ENCODE data around the gene MTCP1. TPM values are rescaled to one million over a fixed set of nuclear protein-coding genes. Genes with fewer than 3 reads are reported as not detected.

The MTCP1 gene, protein sequence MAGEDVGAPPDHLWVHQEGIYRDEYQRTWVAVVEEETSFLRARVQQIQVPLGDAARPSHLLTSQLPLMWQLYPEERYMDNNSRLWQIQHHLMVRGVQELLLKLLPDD
- 9.2 TPM in 2 replicates for total RNA-seq (2013; cell fraction: nucleolus; rRNA removed)
- total RNA-seq (2014; rRNA removed): 31.6 and 34.3 TPM in 2 replicates
- total RNA-seq (2014; rRNA removed; fragmentation: Illumina TruSeq; extraction: Trizol): 20.6 and 25.6 TPM in 2 replicates
- 29.8 and 43.2 TPM in 2 replicates for total RNA-seq (2021)
- polyA plus RNA-seq (2011; ENCODE audit: low read depth): 19.5 TPM
- polyA plus RNA-seq (2011; rRNA removed): 32.8 and 115 TPM in 2 replicates
- polyA plus RNA-seq (2011; cell fraction: cytosol; rRNA removed): 2.2 and 3.1 TPM in 2 replicates
- polyA plus RNA-seq (2011; cell fraction: nucleus; rRNA removed): 18.3 and 27.0 TPM in 2 replicates
- polyA plus RNA-seq (2012): 37.1 and 39.6 TPM in 2 replicates
- polyA plus RNA-seq (2014; fragmentation: Illumina TruSeq; extraction: Trizol): 25.7 and 48.3 TPM in 2 replicates
- 10 to 100 TPM; 30.2 to 52.9 TPM for polyA plus RNA-seq (2014; fragmentation: Nextera tagmentation; extraction: Ambion mirVana)
- 15.8 and 16.6 TPM in 2 replicates for polyA plus RNA-seq (2014; rRNA removed)
- 10 to 100 TPM; 56.5 to 74.0 TPM for polyA plus RNA-seq (2016; fragmentation: Nextera tagmentation; extraction: Ambion mirVana)
- polyA minus RNA-seq (2011; rRNA and poly(A)+ RNA removed): 9.0 and 10.4 TPM in 2 replicates
- 6.0 and 7.1 TPM in 2 replicates for polyA minus RNA-seq (2011; cell fraction: cytosol; rRNA and poly(A)+ RNA removed)
- polyA minus RNA-seq (2011; cell fraction: nucleus; rRNA and poly(A)+ RNA removed): 6.6 and 8.8 TPM in 2 replicates
- Bru-seq, nascent RNA: percentile 27 among the genes with signal in this experiment
- BruChase-seq, experiment 1, labeled RNA remaining after a 6-hour chase: percentile 14 among the genes with signal in this experiment
- BruChase-seq, experiment 2, labeled RNA remaining after a 2-hour chase: percentile 20 among the genes with signal in this experiment
- long read RNA-seq, experiment 1: 0 reads
- long read RNA-seq, experiment 2, partial matches to known transcripts: 1 of 18 reads
- long read RNA-seq, experiment 2, other reads (novel, unspliced or antisense): 16 of 18 reads

DNA sequence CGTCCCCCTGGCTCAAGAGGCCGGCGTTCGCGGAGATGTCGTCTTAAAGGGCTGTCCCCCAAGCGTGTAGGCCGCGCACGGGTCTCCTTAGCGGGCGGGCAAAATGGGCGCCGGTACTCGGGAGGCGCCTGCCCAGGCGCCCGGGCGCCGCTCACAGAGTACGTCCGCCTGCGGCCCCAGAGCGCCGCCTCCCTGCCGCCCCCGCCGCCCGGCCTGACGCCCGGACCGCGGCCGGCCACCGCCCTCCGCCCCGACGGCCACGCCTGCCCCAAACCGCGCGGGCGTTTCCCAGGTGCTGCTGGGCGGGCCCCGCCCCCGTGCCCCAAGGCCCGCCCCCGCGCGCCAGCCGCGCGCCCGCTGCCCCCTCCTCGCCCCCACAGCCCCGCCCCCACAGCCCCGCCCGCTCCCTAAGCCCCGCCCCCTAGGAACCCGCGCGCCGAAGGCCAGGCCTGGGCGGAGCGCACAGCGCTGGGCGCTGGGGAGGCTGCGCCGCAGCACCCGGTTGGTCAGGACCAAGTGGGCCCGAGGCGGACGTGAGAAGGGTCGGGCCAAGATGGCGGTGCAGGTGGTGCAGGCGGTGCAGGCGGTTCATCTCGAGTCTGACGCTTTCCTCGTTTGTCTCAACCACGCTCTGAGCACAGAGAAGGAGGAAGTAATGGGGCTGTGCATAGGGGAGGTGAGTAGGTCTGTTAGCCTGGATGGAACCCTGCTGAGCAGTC lies at the start of gene MTCP1, which contains the start of the genes BRCC3 and CMC4:
MTCP1 (minus strand) TSS at position 162 of the 719 bp plus-strand sequence. CDS start 5,126 bp downstream, outside the sequence.
BRCC3 (plus strand) TSS at position 534 of the 719 bp plus-strand sequence; CDS start at position 554, 20 bp downstream.
CMC4 (minus strand) TSS at position 162 of the 719 bp plus-strand sequence. CDS start 7,113 bp downstream, outside the sequence.
- peak within 1 kb of the TSS; percentile 67 for H3K4me2 ChIP-seq (ENCODE audit: control insufficient read depth, insufficient read depth)
- SMC1A ChIA-PET (ENCODE audit: uncharacterized antibody, unreplicated experiment): no interaction called here
- 48% methylated on average over 44 of the region's 81 CpGs for WGBS (ENCODE audit: insufficient coverage, insufficient replicate concordance, low lambda C conversion rate, missing lambda C conversion rate)
- RAD21 ChIA-PET (ENCODE audit: unreplicated experiment): interaction anchor here (1.4 kb wide), 1 partner anchor 147 kb away, joined by 3 read pairs; no protein-coding TSS in a partner anchor
- no peaks in the 10 kb centered on the region for H3K4me1 ChIP-seq (ENCODE audit: control insufficient read depth, insufficient read depth, low read length)
- ATAC-seq: peak; percentile 92
- H3K27me3 ChIP-seq (replicated peaks in 1 of 2; ENCODE audit: control insufficient read depth in 2 of 2, insufficient read depth in 2 of 2, low read length in 1 of 2): no peaks in the 10 kb centered on the region
- H3K79me2 ChIP-seq (ENCODE audit: control insufficient read depth, insufficient read depth, low read length): peaks cover 54% of the 10 kb centered on the region
- no TSS peak for BruUV-seq (replicated peaks)
- POLR2A ChIA-PET: interaction anchor here (0.7 to 1.1 kb wide), 2 partner anchors 43 to 44 kb away, joined by 3 read pairs; partner anchors contain the start of gene FUNDC2
- in situ Hi-C loops (cut with MboI) (no loop called here), intact Hi-C loops (cut with micrococcal nuclease; ENCODE audit: unreplicated experiment) (loop anchor here (5.0 kb wide), 2 partner anchors 44 to 146 kb away; partner anchors contain the start of genes FUNDC2 and VBP1)
- no peaks in the 10 kb centered on the region; a peak in 3 of 4 replicates for H3K36me3 ChIP-seq (ENCODE audit: control insufficient read depth in 2 of 2, insufficient read depth in 2 of 2, low read length in 1 of 2)
- no peak for FAIRE-seq
- peak within 1 kb of the TSS; percentile 83 for H3K4me3 ChIP-seq
- no peaks in the 10 kb centered on the region for H4K20me1 ChIP-seq (ENCODE audit: control insufficient read depth, insufficient read depth)
- CTCF ChIA-PET: interaction anchor here (0.7 to 1.4 kb wide), 2 partner anchors 14 to 91 kb away, joined by 3 read pairs; no protein-coding TSS in a partner anchor
- DNase-seq (ENCODE audit: low read depth, low spot score): peak; percentile 35
- peak within 1 kb of the TSS; percentile 87 for H3K9ac ChIP-seq (ENCODE audit: control insufficient read depth, insufficient read depth, low read length)
- no peaks in the 10 kb centered on the region for H3K9me3 ChIP-seq (replicated peaks; ENCODE audit: control insufficient read depth, insufficient read depth, low read length)
- H3K27ac ChIP-seq (ENCODE audit: control insufficient read depth, insufficient read depth): peak within 1 kb of the TSS; percentile 84
- peak within 1 kb of the TSS; percentile 73 for H2AFZ ChIP-seq (ENCODE audit: control insufficient read depth, low read depth, low read length)
- no peak for TF ChIP-seq HDAC6 (IDR thresholded peaks at IDR 0.05; ENCODE audit: unreplicated experiment)
- TF ChIP-seq NR2F1 (conservative IDR thresholded peaks at IDR 0.05): 0 out of 2 replicates have a peak, but pooled peaks have one; percentile 17
- no peak for TF ChIP-seq SIN3A (IDR thresholded peaks at IDR 0.05; ENCODE audit: low read depth, low read length)
- TF ChIP-seq, protein P1, sequence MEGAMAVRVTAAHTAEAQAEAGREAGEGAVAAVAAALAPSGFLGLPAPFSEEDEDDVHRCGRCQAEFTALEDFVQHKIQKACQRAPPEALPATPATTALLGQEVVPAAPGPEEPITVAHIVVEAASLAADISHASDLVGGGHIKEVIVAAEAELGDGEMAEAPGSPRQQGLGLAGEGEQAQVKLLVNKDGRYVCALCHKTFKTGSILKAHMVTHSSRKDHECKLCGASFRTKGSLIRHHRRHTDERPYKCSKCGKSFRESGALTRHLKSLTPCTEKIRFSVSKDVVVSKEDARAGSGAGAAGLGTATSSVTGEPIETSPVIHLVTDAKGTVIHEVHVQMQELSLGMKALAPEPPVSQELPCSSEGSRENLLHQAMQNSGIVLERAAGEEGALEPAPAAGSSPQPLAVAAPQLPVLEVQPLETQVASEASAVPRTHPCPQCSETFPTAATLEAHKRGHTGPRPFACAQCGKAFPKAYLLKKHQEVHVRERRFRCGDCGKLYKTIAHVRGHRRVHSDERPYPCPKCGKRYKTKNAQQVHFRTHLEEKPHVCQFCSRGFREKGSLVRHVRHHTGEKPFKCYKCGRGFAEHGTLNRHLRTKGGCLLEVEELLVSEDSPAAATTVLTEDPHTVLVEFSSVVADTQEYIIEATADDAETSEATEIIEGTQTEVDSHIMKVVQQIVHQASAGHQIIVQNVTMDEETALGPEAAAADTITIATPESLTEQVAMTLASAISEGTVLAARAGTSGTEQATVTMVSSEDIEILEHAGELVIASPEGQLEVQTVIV (IDR thresholded peaks at IDR 0.05; ENCODE audit: borderline replicate concordance, partially characterized antibody): no peak
- TF ChIP-seq SUPT20H (IDR thresholded peaks at IDR 0.05; ENCODE audit: borderline replicate concordance, control insufficient read depth, low read depth, low read length): no peak
- TF ChIP-seq ZNF207 (IDR thresholded peaks at IDR 0.05; ENCODE audit: borderline replicate concordance): no peak
- TF ChIP-seq IKZF2 (IDR thresholded peaks at IDR 0.05): no peak
- TF ChIP-seq BCL3 (IDR thresholded peaks at IDR 0.05; ENCODE audit: borderline replicate concordance, insufficient read depth, low read depth, low read length, poor library complexity, severe bottlenecking): no peak
- no peak for TF ChIP-seq CHD2 (IDR thresholded peaks at IDR 0.05; ENCODE audit: borderline replicate concordance, low read depth, low read length)

Measured in GM12878 (cell line).